ENCODE measurements around the gene TBC1D1. TPM values are rescaled to one million over a fixed set of nuclear protein-coding genes. Genes with fewer than 3 reads are reported as not detected.

TBC1D1 gene
- total RNA-seq, 1 experiment from 2014 or later: 106 TPM

- POLR2A ChIA-PET (ENCODE audit: unreplicated experiment): no interaction called here
- Histone ChIP-seq H3K27me3 (ENCODE audit: insufficient read depth, low read depth) (no peaks in the 10 kb centered on the region), H3K36me3 (ENCODE audit: low read depth) (0 out of 2 replicates have a peak, but pooled peaks cover 3% of the 10 kb centered on the region), H3K9me3 (ENCODE audit: insufficient read depth, low read depth) (no peaks in the 10 kb centered on the region), H2AFZ (no peak overlapping the region), H3K9me2 (ENCODE audit: insufficient read depth) (no peaks in the 10 kb centered on the region), H3K27ac (no peak overlapping the region), H4K20me1 (ENCODE audit: insufficient read depth) (no peaks in the 10 kb centered on the region), H3K4me3 (no peak overlapping the region), H3K4me1 (replicated peaks; ENCODE audit: insufficient read depth) (no peaks in the 10 kb centered on the region), H3K79me2 (ENCODE audit: low read depth) (no peaks in the 10 kb centered on the region; the same call in 1 of the 2 replicates), H3F3A (ENCODE audit: insufficient read depth, low read depth) (no peaks in the 10 kb centered on the region), H3K4me2 (no peak overlapping the region)
- DNase-seq: no peak
- intact Hi-C loops (cut with micrococcal nuclease; ENCODE audit: unreplicated experiment): no loop called here
- CTCF ChIA-PET: no interaction called here
- BruUV-seq (replicated peaks): no TSS peak
- TF ChIP-seq EZH2 (IDR thresholded peaks at IDR 0.05; ENCODE audit: low read depth) (no peak), CTCF (conservative IDR thresholded peaks at IDR 0.05) (no peak)
Measured at GRCh38 chr4:37896206-37896860, 5.4 kb downstream of the TBC1D1 start.

GRCh38 chr4:37902212-37902611 is 11.3 kb downstream of the TBC1D1 start:
- no peak overlapping the region for H2AFZ ChIP-seq
- H3F3A ChIP-seq (ENCODE audit: insufficient read depth, low read depth): no peaks in the 10 kb centered on the region
- no peaks in the 10 kb centered on the region for H3K9me3 ChIP-seq (ENCODE audit: insufficient read depth, low read depth)
- no peak overlapping the region for H3K4me2 ChIP-seq
- no peaks in the 10 kb centered on the region for H4K20me1 ChIP-seq (ENCODE audit: insufficient read depth)
- intact Hi-C loops (cut with micrococcal nuclease; ENCODE audit: unreplicated experiment): no loop called here
- CTCF ChIA-PET: no interaction called here
- no peaks in the 10 kb centered on the region for H3K79me2 ChIP-seq (ENCODE audit: low read depth)
- TF ChIP-seq EZH2 (IDR thresholded peaks at IDR 0.05; ENCODE audit: low read depth) (no peak), CTCF (conservative IDR thresholded peaks at IDR 0.05) (no peak)
- H3K4me1 ChIP-seq (replicated peaks; ENCODE audit: insufficient read depth): no peaks in the 10 kb centered on the region
- no peak overlapping the region for H3K4me3 ChIP-seq
- H3K27ac ChIP-seq: no peak overlapping the region
- DNase-seq: no peak
- H3K9me2 ChIP-seq (ENCODE audit: insufficient read depth): no peaks in the 10 kb centered on the region
- no peaks in the 10 kb centered on the region for H3K36me3 ChIP-seq (ENCODE audit: low read depth)
- no peaks in the 10 kb centered on the region for H3K27me3 ChIP-seq (ENCODE audit: insufficient read depth, low read depth)
- no TSS peak for BruUV-seq (replicated peaks)
- POLR2A ChIA-PET (ENCODE audit: unreplicated experiment): no interaction called here

- ChIA-PET CTCF (no interaction called here), POLR2A (ENCODE audit: unreplicated experiment) (no interaction called here)
- no peaks in the 10 kb centered on the region for H3K9me2 ChIP-seq (ENCODE audit: insufficient read depth)
- no peaks in the 10 kb centered on the region for H3K9me3 ChIP-seq (ENCODE audit: insufficient read depth, low read depth)
- BruUV-seq (replicated peaks): no TSS peak
- no peaks in the 10 kb centered on the region for H3K27me3 ChIP-seq (ENCODE audit: insufficient read depth, low read depth)
- no peaks in the 10 kb centered on the region for H3K4me1 ChIP-seq (replicated peaks; ENCODE audit: insufficient read depth)
- H3K27ac ChIP-seq: no peak overlapping the region
- TF ChIP-seq CTCF (conservative IDR thresholded peaks at IDR 0.05): no peak
- TF ChIP-seq EZH2 (IDR thresholded peaks at IDR 0.05; ENCODE audit: low read depth): no peak
- no peak overlapping the region for H3K4me2 ChIP-seq
- H3F3A ChIP-seq (ENCODE audit: insufficient read depth, low read depth): no peaks in the 10 kb centered on the region
- no peaks in the 10 kb centered on the region for H4K20me1 ChIP-seq (ENCODE audit: insufficient read depth)
- no peaks in the 10 kb centered on the region for H3K79me2 ChIP-seq (ENCODE audit: low read depth)
- H3K36me3 ChIP-seq (ENCODE audit: low read depth): no peaks in the 10 kb centered on the region
- no peak overlapping the region for H3K4me3 ChIP-seq
- DNase-seq: no peak
- H2AFZ ChIP-seq: no peak overlapping the region
- intact Hi-C loops (cut with micrococcal nuclease; ENCODE audit: unreplicated experiment): no loop called here
Measured at GRCh38 chr4:37902738-37903693, 12.1 kb downstream of the TBC1D1 start.

Measured in PC-9 (cell line).